Caco-2 (cell line): ENCODE results near the gene RNF19B. TPM values are rescaled to one million over a fixed set of nuclear protein-coding genes. Genes with fewer than 3 reads are reported as not detected.

Experiments
- BruUV-seq: library from RNA; stranded (reverse); fragments of 400-500 nt; replicated peaks from 2 replicates; lab custom pipeline; 2021; lab: Mats Ljungman, UMichigan
- CTCF ChIA-PET: fragments of 300-600 bp; sonication (Branson Sonifier 250); formaldehyde crosslinking; loops from one replicate; lab custom pipeline; 2022; ENCODE audit warnings: antibody characterized with exemption; lab: Charles Lee
- POLR2A ChIA-PET: fragments of 300-600 bp; sonication (Branson Sonifier 250); formaldehyde crosslinking; loops from one replicate; lab custom pipeline; 2022; ENCODE audit warnings: antibody characterized with exemption; lab: Charles Lee
- DNase-seq, 2 experiments: peaks; one replicate each; pipeline versions ENCODE4 v3.0.0 to v3.0.0-alpha.2; 2020 to 2022
- H3K27me3 ChIP-seq: replicated peaks from 2 replicates; pipeline ENCODE4 v1.6.0; 2011; ENCODE audit warnings: low read length; ENCODE audit not compliant: control insufficient read depth, insufficient read depth
- H3K36me3 ChIP-seq: 2 replicates; pipeline ENCODE4 v1.5.1; 2011; ENCODE audit warnings: low read length; ENCODE audit not compliant: control insufficient read depth, insufficient read depth
- H3K4me1 ChIP-seq: fragments of 250-450 bp; sonication (Bioruptor Pico); 2 replicates; pipeline ENCODE4 v1.5.1; 2020; ENCODE audit warnings: mild to moderate bottlenecking
- H3K4me3 ChIP-seq: 2 replicates; pipeline ENCODE4 v1.5.1; 2011; ENCODE audit warnings: low read depth, mild to moderate bottlenecking, control low read depth, low read length
- H3K9me3 ChIP-seq: fragments of 250-450 bp; sonication (Bioruptor Pico); 2 replicates; pipeline ENCODE4 v1.5.1; 2020; ENCODE audit warnings: mild to moderate bottlenecking, moderate library complexity
- H3K27ac Mint-ChIP-seq: one replicate; pipeline ENCODE4 v1.8.0; 2022; ENCODE audit warnings: mixed read lengths; ENCODE audit not compliant: unreplicated experiment
- H3K27me3 Mint-ChIP-seq: one replicate; pipeline ENCODE4 v1.8.0; 2022; ENCODE audit warnings: mixed read lengths; ENCODE audit not compliant: insufficient read depth, unreplicated experiment
- H3K36me3 Mint-ChIP-seq: one replicate; pipeline ENCODE4 v1.8.0; 2022; ENCODE audit warnings: mild to moderate bottlenecking, mixed read lengths; ENCODE audit not compliant: insufficient read depth, unreplicated experiment
- H3K4me1 Mint-ChIP-seq: one replicate; pipeline ENCODE4 v1.8.0; 2022; ENCODE audit warnings: low read depth, mixed read lengths; ENCODE audit not compliant: unreplicated experiment
- H3K4me3 Mint-ChIP-seq: one replicate; pipeline ENCODE4 v1.8.0; 2022; ENCODE audit warnings: mild to moderate bottlenecking, moderate library complexity, mixed read lengths; ENCODE audit not compliant: unreplicated experiment
- H3K9me3 Mint-ChIP-seq: one replicate; pipeline ENCODE4 v1.8.0; 2022; ENCODE audit warnings: mixed read lengths; ENCODE audit not compliant: unreplicated experiment
- intact Hi-C: fragments of 100-400 bp; cut with micrococcal nuclease; formaldehyde crosslinking; loops from one replicate; pipeline ENCODE4 v1.10.0; 2022; ENCODE audit not compliant: unreplicated experiment
- total RNA-seq: library from RNA; stranded (reverse); gene quantifications from 2 replicates; pipeline ENCODE4 v1.2.3, GENCODE V29; 2022
- TF ChIP-seq, protein P1 (sequence below), 2 experiments: fragments of 200-600 bp in 1 of 2; IDR thresholded peaks; 1 replicate in 1 of 2; 2 replicates in 1 of 2; pipeline versions ENCODE4 v1.5.1 to v1.8.0; 2011 to 2022; ENCODE audit warnings: antibody characterized with exemption in 1 of 2, control low read depth in 1 of 2, inconsistent platforms in 1 of 2, low read depth in 1 of 2, low read length in 1 of 2, mild to moderate bottlenecking in 1 of 2, moderate library complexity in 1 of 2; ENCODE audit not compliant: insufficient read depth in 1 of 2, severe bottlenecking in 1 of 2, unreplicated experiment in 1 of 2

Gene RNF19B
- total RNA-seq, 1 experiment from 2014 or later, result 14.5 TPM

DNA sequence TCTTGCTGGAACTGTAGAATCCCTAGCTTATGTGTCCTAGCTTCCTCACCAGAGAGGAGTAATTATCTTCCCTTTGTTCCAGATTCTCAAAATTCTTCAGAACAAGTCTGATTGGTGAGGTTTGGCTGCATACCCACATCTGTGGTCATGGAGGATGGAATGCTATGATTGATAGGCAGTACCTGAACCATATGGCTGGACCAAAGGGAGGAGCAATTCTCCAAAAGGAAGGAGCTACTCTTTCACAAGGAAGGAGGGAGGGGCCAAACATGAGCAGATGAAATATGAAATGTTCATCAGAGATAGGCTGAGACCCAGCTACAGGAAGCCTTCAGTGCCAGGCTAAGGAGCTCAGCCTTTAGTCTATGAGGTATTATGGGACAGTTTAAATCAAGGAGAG lies 5.0 kb upstream of the RNF19B start:
- POLR2A ChIA-PET, result no interaction called here
- no peak for DNase-seq
- no peak overlapping the region for H3K4me3 ChIP-seq
- no peaks in the 10 kb centered on the region for H3K36me3 ChIP-seq
- TF ChIP-seq, protein P1, sequence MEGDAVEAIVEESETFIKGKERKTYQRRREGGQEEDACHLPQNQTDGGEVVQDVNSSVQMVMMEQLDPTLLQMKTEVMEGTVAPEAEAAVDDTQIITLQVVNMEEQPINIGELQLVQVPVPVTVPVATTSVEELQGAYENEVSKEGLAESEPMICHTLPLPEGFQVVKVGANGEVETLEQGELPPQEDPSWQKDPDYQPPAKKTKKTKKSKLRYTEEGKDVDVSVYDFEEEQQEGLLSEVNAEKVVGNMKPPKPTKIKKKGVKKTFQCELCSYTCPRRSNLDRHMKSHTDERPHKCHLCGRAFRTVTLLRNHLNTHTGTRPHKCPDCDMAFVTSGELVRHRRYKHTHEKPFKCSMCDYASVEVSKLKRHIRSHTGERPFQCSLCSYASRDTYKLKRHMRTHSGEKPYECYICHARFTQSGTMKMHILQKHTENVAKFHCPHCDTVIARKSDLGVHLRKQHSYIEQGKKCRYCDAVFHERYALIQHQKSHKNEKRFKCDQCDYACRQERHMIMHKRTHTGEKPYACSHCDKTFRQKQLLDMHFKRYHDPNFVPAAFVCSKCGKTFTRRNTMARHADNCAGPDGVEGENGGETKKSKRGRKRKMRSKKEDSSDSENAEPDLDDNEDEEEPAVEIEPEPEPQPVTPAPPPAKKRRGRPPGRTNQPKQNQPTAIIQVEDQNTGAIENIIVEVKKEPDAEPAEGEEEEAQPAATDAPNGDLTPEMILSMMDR (IDR thresholded peaks at IDR 0.05; ENCODE audit: insufficient read depth in 1 of 2, low read depth in 1 of 2, low read length in 1 of 2, severe bottlenecking in 1 of 2, unreplicated experiment in 1 of 2), result no peak
- no TSS peak for BruUV-seq
- H3K9me3 ChIP-seq, result no peaks in the 10 kb centered on the region
- Mint-ChIP-seq H3K27me3 (peaks cover 11% of the 10 kb centered on the region), H3K4me3 (no peak overlapping the region), H3K27ac (no peak overlapping the region), H3K4me1 (peaks cover 15% of the 10 kb centered on the region), H3K36me3 (no peaks in the 10 kb centered on the region), H3K9me3 (peaks cover 10% of the 10 kb centered on the region)
- CTCF ChIA-PET, result no interaction called here
- H3K4me1 ChIP-seq, result 0 out of 2 replicates have a peak, but pooled peaks cover 3% of the 10 kb centered on the region
- intact Hi-C loops, result no loop called here
- no peaks in the 10 kb centered on the region for H3K27me3 ChIP-seq

DNA sequence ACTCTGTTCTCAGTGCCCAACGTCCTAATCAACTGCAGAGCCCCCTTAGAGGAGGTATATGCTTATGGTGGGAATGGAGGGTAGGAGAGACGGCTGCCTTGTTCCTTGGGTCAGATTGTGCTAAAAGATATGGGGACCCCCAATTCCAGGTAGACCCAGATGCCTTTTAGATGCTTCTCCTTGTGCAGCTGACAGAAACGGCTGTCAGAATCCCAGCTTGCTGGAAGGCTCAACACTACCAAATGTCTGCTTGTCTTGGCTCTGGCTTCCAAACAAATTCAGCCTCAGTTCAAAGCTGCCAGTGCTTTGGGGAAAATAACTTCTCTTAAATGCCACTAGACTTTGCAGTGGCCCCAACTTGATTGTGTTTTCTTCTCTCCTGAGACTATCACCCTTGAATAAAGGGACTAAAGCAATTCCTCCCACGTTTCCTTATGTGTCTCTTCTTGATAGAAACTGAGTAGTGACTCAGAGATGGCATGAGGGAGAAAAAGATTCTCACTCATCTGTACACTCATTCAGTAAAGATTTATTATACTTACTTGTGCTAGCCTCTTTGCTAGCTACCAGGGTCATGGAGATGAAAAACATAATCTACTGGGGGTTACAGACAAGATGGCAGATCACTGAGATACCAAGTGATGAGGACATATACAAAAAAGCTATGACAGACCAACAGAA lies 3.4 kb upstream of the RNF19B start:
- no peak overlapping the region for H3K27ac Mint-ChIP-seq
- H3K4me3 Mint-ChIP-seq, result no peak overlapping the region
- CTCF ChIA-PET, result no interaction called here
- no TSS peak for BruUV-seq
- peaks cover 6% of the 10 kb centered on the region for H3K36me3 Mint-ChIP-seq
- H3K9me3 Mint-ChIP-seq, result peaks cover 10% of the 10 kb centered on the region
- 0 out of 2 replicates have a peak, but pooled peaks cover 3% of the 10 kb centered on the region for H3K4me1 ChIP-seq
- no peak for DNase-seq
- peaks cover 11% of the 10 kb centered on the region for H3K27me3 Mint-ChIP-seq
- H3K4me1 Mint-ChIP-seq, result peaks cover 15% of the 10 kb centered on the region
- intact Hi-C loops, result no loop called here
- H3K9me3 ChIP-seq, result no peaks in the 10 kb centered on the region
- H3K36me3 ChIP-seq, result no peaks in the 10 kb centered on the region
- TF ChIP-seq, protein P1 (IDR thresholded peaks at IDR 0.05; ENCODE audit: insufficient read depth in 1 of 2, low read depth in 1 of 2, low read length in 1 of 2, severe bottlenecking in 1 of 2, unreplicated experiment in 1 of 2), result no peak
- POLR2A ChIA-PET, result no interaction called here
- H3K27me3 ChIP-seq, result no peaks in the 10 kb centered on the region
- no peak overlapping the region for H3K4me3 ChIP-seq

DNA sequence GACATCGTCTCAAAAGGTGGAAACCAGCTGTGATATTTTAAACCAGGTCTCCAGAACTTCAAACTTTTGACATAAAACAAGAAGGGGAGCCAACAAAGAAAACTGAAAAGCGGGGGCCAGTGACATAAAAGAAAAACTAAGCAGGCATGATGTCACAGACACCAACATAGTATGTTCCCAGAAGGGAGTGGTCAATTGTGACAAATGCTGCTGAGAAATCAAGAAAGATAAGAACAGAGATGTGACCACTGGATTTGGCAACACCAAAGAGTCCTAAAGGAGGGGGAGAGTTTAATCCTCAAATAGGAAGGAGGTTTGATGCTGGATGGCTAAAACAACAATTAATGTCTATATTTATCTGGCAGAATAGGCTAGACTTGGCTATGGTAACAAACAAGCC lies 2.3 kb upstream of the RNF19B start:
- no peak overlapping the region for H3K4me3 Mint-ChIP-seq
- H3K36me3 Mint-ChIP-seq, result peaks cover 6% of the 10 kb centered on the region
- Histone ChIP-seq H3K36me3 (no peaks in the 10 kb centered on the region), H3K9me3 (no peaks in the 10 kb centered on the region), H3K27me3 (no peaks in the 10 kb centered on the region), H3K4me1 (0 out of 2 replicates have a peak, but pooled peaks cover 10% of the 10 kb centered on the region), H3K4me3 (no peak overlapping the region)
- H3K9me3 Mint-ChIP-seq, result peaks cover 10% of the 10 kb centered on the region
- DNase-seq, result no peak
- ChIA-PET CTCF (no interaction called here), POLR2A (no interaction called here)
- TF ChIP-seq, protein P1 (IDR thresholded peaks at IDR 0.05; ENCODE audit: insufficient read depth in 1 of 2, low read depth in 1 of 2, low read length in 1 of 2, severe bottlenecking in 1 of 2, unreplicated experiment in 1 of 2), result no peak
- H3K27ac Mint-ChIP-seq, result no peak overlapping the region
- peaks cover 22% of the 10 kb centered on the region for H3K4me1 Mint-ChIP-seq
- no TSS peak for BruUV-seq
- intact Hi-C loops, result no loop called here
- H3K27me3 Mint-ChIP-seq, result peaks cover 8% of the 10 kb centered on the region
